Measurements from ENCODE around the gene GALNT18. TPM values are rescaled to one million over a fixed set of nuclear protein-coding genes. Genes with fewer than 3 reads are reported as not detected.
"Not testable (repeated sequence)": the region's sequence is repeated elsewhere in the genome, so short reads cannot be mapped to it uniquely, and the experiment has no call there.

Gene GALNT18
- total RNA-seq, 4 donors from 2014 or later, result 3.5 to 31.4 (median 11.1) TPM

DNA sequence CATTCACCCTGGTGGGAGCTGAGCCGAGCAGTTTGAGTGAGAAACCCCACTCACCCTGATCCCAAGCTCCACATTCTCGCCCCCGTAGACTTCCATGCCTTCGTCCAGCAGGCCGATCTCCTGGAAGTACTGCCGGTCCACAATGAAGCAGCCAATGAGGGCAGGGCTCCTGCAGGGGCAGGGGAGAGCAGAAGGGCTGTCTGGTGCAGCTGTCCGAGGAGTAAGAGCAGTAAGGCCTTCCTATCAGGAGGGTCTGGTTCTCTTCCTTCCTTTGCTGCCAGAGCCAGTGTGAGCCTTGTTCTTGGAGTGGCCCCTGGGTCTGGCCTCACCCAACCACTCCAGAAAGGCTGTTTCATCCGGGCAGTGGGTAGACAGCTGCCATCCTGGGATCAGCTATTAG lies 249.3 kb downstream of the GALNT18 start:
- no peak for DNase-seq
- no peaks in the 10 kb centered on the region for H3K4me1 ChIP-seq
- H3K27me3 ChIP-seq, result no peaks in the 10 kb centered on the region
- H3K4me3 ChIP-seq, result no peak overlapping the region
- no peak overlapping the region for H3K27ac ChIP-seq
- H3K36me3 ChIP-seq, result no peaks in the 10 kb centered on the region
- H3K9me3 ChIP-seq, result no peaks in the 10 kb centered on the region
- no peak for TF ChIP-seq POLR2A (IDR thresholded peaks at IDR 0.05)
- no peak for TF ChIP-seq CTCF (IDR thresholded peaks at IDR 0.05)

- Histone ChIP-seq H3K4me3 (no peak overlapping the region), H3K36me3 (no peaks in the 10 kb centered on the region), H3K4me1 (no peaks in the 10 kb centered on the region), H3K27ac (no peak overlapping the region), H3K9me3 (no peaks in the 10 kb centered on the region), H3K27me3 (no peaks in the 10 kb centered on the region)
- no peak for DNase-seq
- no peak for TF ChIP-seq POLR2A (IDR thresholded peaks at IDR 0.05)
Measured at GRCh38 chr11:11370962-11371303, 250.9 kb downstream of the GALNT18 start.

DNA sequence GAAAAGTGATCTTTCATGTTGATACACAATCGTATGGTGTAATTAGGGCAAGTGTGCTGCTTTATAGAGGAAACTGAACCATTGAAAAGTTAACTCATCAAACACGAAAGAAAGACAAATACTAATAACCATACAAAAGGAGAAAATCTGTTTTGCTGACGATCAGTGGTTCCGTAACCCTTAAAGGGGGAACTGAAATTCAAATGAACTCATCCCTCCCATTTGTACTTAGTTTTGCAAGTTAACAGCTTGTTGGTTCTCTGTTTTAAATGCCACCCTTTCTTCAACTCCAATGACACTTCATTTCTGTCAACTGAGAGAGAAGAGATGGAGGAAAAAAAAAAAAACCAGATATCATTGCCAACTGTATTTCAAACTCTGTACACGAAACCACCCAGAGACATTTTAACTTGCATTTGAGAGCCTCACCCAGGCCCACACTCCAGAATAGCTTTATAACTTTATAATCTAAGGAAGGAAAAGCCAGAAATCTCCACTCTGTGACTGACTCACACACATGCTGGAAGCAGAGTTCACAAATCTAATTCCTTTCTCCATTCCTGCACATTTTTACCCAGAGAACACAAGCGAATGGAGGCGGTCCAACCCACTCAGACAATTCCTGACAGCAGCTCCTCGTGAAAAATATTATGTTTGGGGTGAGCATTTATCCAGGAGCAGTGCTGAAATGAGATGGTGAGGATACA lies 251.4 kb downstream of the GALNT18 start:
- DNase-seq, result no peak
- no peaks in the 10 kb centered on the region for H3K4me1 ChIP-seq
- no peaks in the 10 kb centered on the region for H3K27me3 ChIP-seq
- no peak for TF ChIP-seq CTCF (IDR thresholded peaks at IDR 0.05)
- TF ChIP-seq POLR2A (IDR thresholded peaks at IDR 0.05), result no peak
- no peak overlapping the region for H3K4me3 ChIP-seq
- no peaks in the 10 kb centered on the region for H3K36me3 ChIP-seq
- H3K9me3 ChIP-seq, result no peaks in the 10 kb centered on the region
- H3K27ac ChIP-seq, result no peak overlapping the region

GRCh38 chr11:11366793-11367192 lies 255.0 kb downstream of the GALNT18 start:
- Histone ChIP-seq H3K9me3 (no peaks in the 10 kb centered on the region), H3K36me3 (no peaks in the 10 kb centered on the region), H3K27me3 (no peaks in the 10 kb centered on the region), H3K4me3 (no peak overlapping the region), H3K4me1 (no peaks in the 10 kb centered on the region), H3K27ac (no peak overlapping the region)
- DNase-seq, result no peak
- no peak for TF ChIP-seq POLR2A (IDR thresholded peaks at IDR 0.05)
- no peak for TF ChIP-seq CTCF (IDR thresholded peaks at IDR 0.05)

DNA sequence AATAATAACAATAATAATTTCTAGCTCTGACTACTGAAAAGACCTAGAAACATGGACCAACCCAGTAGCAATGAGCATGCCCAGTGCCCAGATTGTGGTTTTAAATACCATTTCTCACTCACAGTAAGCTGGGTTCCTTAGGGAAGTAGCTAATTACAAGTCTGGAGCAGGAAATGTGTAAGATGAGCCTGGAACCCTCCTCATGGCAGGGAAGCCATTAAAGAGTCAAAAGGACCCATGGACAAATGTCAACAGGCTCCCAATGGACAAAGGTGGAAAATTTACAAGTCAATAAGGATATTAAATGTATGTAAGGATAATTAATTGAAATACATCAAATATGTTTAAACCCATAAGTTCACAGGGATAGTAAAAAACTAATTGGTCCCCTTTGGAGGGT lies 258.1 kb downstream of the GALNT18 start:
- H3K36me3 ChIP-seq, result no peaks in the 10 kb centered on the region
- no peaks in the 10 kb centered on the region for H3K27me3 ChIP-seq
- H3K4me1 ChIP-seq, result no peaks in the 10 kb centered on the region
- no peak for TF ChIP-seq POLR2A (IDR thresholded peaks at IDR 0.05)
- DNase-seq, result no peak
- no peak overlapping the region for H3K27ac ChIP-seq
- no peak overlapping the region for H3K4me3 ChIP-seq
- H3K9me3 ChIP-seq, result no peaks in the 10 kb centered on the region

DNA sequence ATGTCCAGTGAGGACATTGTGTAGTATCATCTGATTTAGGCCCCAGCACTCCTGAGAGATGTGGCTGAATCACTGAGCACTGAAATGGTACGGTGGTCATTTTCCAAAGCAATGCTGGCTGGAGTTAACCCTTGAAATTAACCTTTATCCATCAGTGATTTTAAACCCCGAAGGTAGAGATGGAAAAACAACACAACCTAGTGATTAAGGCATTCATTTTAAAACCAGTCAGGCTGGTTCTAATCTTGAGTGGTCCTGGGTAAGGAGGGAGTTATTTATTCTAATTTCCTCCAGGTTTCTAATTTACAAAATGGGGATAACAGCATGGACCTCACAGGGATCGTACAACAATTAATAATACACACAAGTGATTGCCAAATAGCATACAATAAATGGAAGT lies 262.2 kb downstream of the GALNT18 start:
- no peak for DNase-seq
- H3K9me3 ChIP-seq, result no peaks in the 10 kb centered on the region
- no peak overlapping the region for H3K4me3 ChIP-seq
- no peak overlapping the region for H3K27ac ChIP-seq
- TF ChIP-seq CTCF (IDR thresholded peaks at IDR 0.05), result no peak
- no peak for TF ChIP-seq POLR2A (IDR thresholded peaks at IDR 0.05)
- H3K27me3 ChIP-seq, result no peaks in the 10 kb centered on the region
- H3K4me1 ChIP-seq, result no peaks in the 10 kb centered on the region
- H3K36me3 ChIP-seq, result no peaks in the 10 kb centered on the region

- no peaks in the 10 kb centered on the region for H3K9me3 ChIP-seq
- H3K27me3 ChIP-seq, result no peaks in the 10 kb centered on the region
- no peaks in the 10 kb centered on the region for H3K4me1 ChIP-seq
- no peak overlapping the region for H3K27ac ChIP-seq
- no peak overlapping the region for H3K4me3 ChIP-seq
- no peaks in the 10 kb centered on the region for H3K36me3 ChIP-seq
- no peak for DNase-seq
- TF ChIP-seq POLR2A (IDR thresholded peaks at IDR 0.05) (no peak), CTCF (IDR thresholded peaks at IDR 0.05) (no peak)
Measured at GRCh38 chr11:11356842-11357241, 265.0 kb downstream of the GALNT18 start.

GRCh38 chr11:11352878-11353277 lies 268.9 kb downstream of the GALNT18 start, which contains the start of gene CSNK2A3:
Gene CSNK2A3, minus strand, starts transcription at chr11:11353250. Its CDS starts 131 bp downstream, at chr11:11353119.
- H3K4me3 ChIP-seq, H3K36me3 ChIP-seq, H3K27ac ChIP-seq, DNase-seq, H3K9me3 ChIP-seq, H3K27me3 ChIP-seq: not testable (repeated sequence)
- H3K4me1 ChIP-seq, result peaks cover 0 to 13% (median 0%) of the 10 kb centered on the region in 4 donors

DNA sequence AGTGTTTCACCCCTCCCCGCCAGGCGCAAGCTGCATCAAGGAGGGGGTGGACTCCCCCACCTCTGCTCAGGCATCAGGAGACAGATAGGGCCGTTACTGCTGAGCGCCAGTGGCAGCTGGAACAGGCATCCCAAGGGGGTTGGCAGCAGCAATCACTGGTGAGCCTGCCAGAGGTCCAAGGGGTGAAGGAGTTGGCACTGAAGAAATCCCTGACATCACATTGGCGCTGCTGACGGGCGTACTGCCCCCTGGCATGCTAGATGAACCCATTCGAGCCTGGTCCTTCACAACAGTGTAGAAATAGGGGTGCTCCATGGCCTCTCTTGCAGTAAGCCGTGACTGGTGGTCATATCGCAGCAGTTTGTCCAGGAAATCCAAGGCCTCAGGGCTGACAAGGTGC lies 270.0 kb downstream of the GALNT18 start:
- not testable (repeated sequence) for H3K36me3 ChIP-seq, H3K9me3 ChIP-seq, H3K27ac ChIP-seq, H3K27me3 ChIP-seq, H3K4me3 ChIP-seq, DNase-seq
- H3K4me1 ChIP-seq, result peaks cover 0 to 19% (median 0%) of the 10 kb centered on the region in 4 donors
